Upper lobe of left lung (tissue), 4 donors: Measurements from ENCODE around the gene PTPRN2.

Experiments
- CTCF ChIP-seq, 6 experiments: fragments of 450-650 bp in 4 of 6; fragments of 200-600 bp in 2 of 6; sonication (generic) in 2 of 6; IDR thresholded peaks; one replicate each; pipeline ENCODE4 v1.5.1; 2016 to 2019; ENCODE audit warnings: antibody characterized with exemption in 6 of 6
- EP300 ChIP-seq, 4 donors: sonication (generic); formaldehyde crosslinking; IDR thresholded peaks; one replicate each; pipeline ENCODE4 v1.5.1; 2017; ENCODE audit warnings: antibody characterized with exemption in 4 of 4, control low read depth in 2 of 4
- POLR2A ChIP-seq, 4 donors: fragments of 450-650 bp; IDR thresholded peaks; one replicate each; pipeline ENCODE4 v1.5.1; 2016 to 2017; ENCODE audit warnings: antibody characterized with exemption in 4 of 4, mild to moderate bottlenecking in 2 of 4
- POLR2AphosphoS5 ChIP-seq, 2 donors: sonication (generic); formaldehyde crosslinking; IDR thresholded peaks; one replicate each; pipeline ENCODE4 v1.5.1; 2017; ENCODE audit warnings: antibody characterized with exemption in 2 of 2

GRCh38 chr7:158052381-158053060 lies 535.1 kb downstream of the PTPRN2 start:
- TF ChIP-seq CTCF (IDR thresholded peaks at IDR 0.05) (no peak), POLR2A (IDR thresholded peaks at IDR 0.05) (no peak), POLR2AphosphoS5 (IDR thresholded peaks at IDR 0.05) (no peak), EP300 (IDR thresholded peaks at IDR 0.05) (no peak)
